Transverse colon (tissue), 4 donors: ENCODE results near the gene PLA2G4E. TPM values are rescaled to one million over a fixed set of nuclear protein-coding genes. Genes with fewer than 3 reads are reported as not detected.

Experiments
- DNase-seq: peaks from one replicate; pipeline ENCODE4 v3.0.0-alpha.2; 2019
- H3K27ac ChIP-seq, 4 donors: fragments of 200-600 bp; sonication (generic); 2 replicates each; pipeline ENCODE4 v1.5.1; 2016 to 2018; ENCODE audit warnings: inconsistent platforms in 4 of 4
- H3K27me3 ChIP-seq: fragments of 200-600 bp; sonication (generic); 2 replicates; pipeline ENCODE4 v1.5.1; 2017; ENCODE audit warnings: inconsistent platforms
- H3K36me3 ChIP-seq, 4 donors: fragments of 200-600 bp; sonication (generic); 2 replicates each; pipeline ENCODE4 v1.5.1; 2017 to 2019; ENCODE audit warnings: inconsistent platforms in 4 of 4
- H3K4me1 ChIP-seq, 4 donors: fragments of 200-600 bp; sonication (generic); 2 replicates each; pipeline ENCODE4 v1.5.1; 2017 to 2020; ENCODE audit warnings: inconsistent platforms in 4 of 4
- H3K4me3 ChIP-seq, 4 donors: fragments of 200-600 bp; sonication (generic); 1 replicate in 1 of 4; 2 replicates in 3 of 4; pipeline versions ENCODE4 v1.5.1 to v1.6.1; 2017 to 2019; ENCODE audit warnings: inconsistent platforms in 4 of 4
- H3K9me3 ChIP-seq, 2 donors: fragments of 200-600 bp; sonication (generic); 2 replicates each; pipeline ENCODE4 v1.5.1; 2017 to 2019; ENCODE audit warnings: inconsistent platforms in 2 of 2
- EP300 ChIP-seq: sonication (generic); formaldehyde crosslinking; IDR thresholded peaks from one replicate; pipeline ENCODE4 v1.6.1; 2017; ENCODE audit warnings: antibody characterized with exemption, low read depth
- POLR2A ChIP-seq: fragments of 450-650 bp; IDR thresholded peaks from one replicate; pipeline ENCODE4 v1.6.1; 2016; ENCODE audit warnings: antibody characterized with exemption, mild to moderate bottlenecking, moderate library complexity
- POLR2AphosphoS5 ChIP-seq, 3 donors: sonication (generic); formaldehyde crosslinking; IDR thresholded peaks; one replicate each; pipeline ENCODE4 v1.6.1; 2016; ENCODE audit warnings: antibody characterized with exemption in 3 of 3
- WGBS, 2 donors: methylation state at CpG; one replicate each; pipeline ENCODE4 v1.1.5; 2018; ENCODE audit warnings: low coverage in 1 of 2; 5-methylcytosine and 5-hydroxymethylcytosine counted together
- in situ Hi-C, 4 donors: fragments of 200-750 bp; cut with MboI; loops; one replicate each; pipeline versions ENCODE4 v1.15.0 to v1.15.1; 2017; ENCODE audit warnings: low sequenced_read_pairs in 3 of 4, low pct_ligation_motif_present in 1 of 4, low pct_unique_long_range_greater_than_20kb in 1 of 4
- intact Hi-C: fragments of 100-400 bp; cut with DNase I; formaldehyde crosslinking; loops from one replicate; pipeline ENCODE4 v1.15.1; 2023; ENCODE audit warnings: low total_unique reads
- total RNA-seq, 4 donors: library from RNA; depleted of rRNA; stranded (reverse); fragments of >200 nt; gene quantifications; one replicate each; pipeline ENCODE4 v1.1.0, GENCODE V29; 2016
- TF ChIP-seq, protein P1 (sequence below), 5 experiments: fragments of 200-600 bp in 3 of 5; fragments of 450-650 bp in 2 of 5; sonication (generic) in 3 of 5; IDR thresholded peaks; 1 replicate in 2 of 5; 2 replicates in 3 of 5; pipeline ENCODE4 v1.5.1; 2016 to 2017; ENCODE audit warnings: antibody characterized with exemption in 5 of 5, inconsistent platforms in 3 of 5, mild to moderate bottlenecking in 2 of 5, moderate library complexity in 1 of 5

PLA2G4E gene
- total RNA-seq, 4 donors from 2014 or later, result 0.32 TPM; not detected in 3

DNA sequence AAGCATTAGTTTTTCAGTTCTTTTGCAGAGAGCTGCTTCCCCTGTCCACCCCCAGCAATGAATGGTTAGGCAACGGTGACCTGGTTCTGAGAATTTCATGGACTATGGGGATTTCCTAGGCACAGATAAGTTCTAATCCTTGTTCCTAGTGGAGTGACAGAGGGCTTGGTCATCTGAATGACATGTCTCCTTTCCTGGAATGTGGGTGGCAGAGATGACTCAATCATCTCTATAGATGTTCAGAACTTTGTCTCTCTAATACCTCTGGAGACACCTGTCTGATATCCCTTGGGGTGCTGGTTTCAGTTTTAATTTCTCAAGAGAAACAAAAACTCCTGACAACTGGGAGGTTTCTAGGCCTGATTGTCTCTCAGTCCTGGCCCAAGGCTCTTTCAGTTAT, 10.4 kb downstream of the PLA2G4E start:
- H3K9me3 ChIP-seq, result no peaks in the 10 kb centered on the region
- intact Hi-C loops (no loop called here), in situ Hi-C loops (no loop called here)
- peak overlapping the region in 1 of 4 donors; percentile 37 for H3K27ac ChIP-seq
- no peaks in the 10 kb centered on the region for H3K27me3 ChIP-seq
- no peak overlapping the region for H3K4me3 ChIP-seq
- TF ChIP-seq, protein P1, sequence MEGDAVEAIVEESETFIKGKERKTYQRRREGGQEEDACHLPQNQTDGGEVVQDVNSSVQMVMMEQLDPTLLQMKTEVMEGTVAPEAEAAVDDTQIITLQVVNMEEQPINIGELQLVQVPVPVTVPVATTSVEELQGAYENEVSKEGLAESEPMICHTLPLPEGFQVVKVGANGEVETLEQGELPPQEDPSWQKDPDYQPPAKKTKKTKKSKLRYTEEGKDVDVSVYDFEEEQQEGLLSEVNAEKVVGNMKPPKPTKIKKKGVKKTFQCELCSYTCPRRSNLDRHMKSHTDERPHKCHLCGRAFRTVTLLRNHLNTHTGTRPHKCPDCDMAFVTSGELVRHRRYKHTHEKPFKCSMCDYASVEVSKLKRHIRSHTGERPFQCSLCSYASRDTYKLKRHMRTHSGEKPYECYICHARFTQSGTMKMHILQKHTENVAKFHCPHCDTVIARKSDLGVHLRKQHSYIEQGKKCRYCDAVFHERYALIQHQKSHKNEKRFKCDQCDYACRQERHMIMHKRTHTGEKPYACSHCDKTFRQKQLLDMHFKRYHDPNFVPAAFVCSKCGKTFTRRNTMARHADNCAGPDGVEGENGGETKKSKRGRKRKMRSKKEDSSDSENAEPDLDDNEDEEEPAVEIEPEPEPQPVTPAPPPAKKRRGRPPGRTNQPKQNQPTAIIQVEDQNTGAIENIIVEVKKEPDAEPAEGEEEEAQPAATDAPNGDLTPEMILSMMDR (IDR thresholded peaks at IDR 0.05), result no peak
- TF ChIP-seq POLR2A, result no peak
- no peak for TF ChIP-seq POLR2AphosphoS5 (IDR thresholded peaks at IDR 0.05)
- no peak for TF ChIP-seq EP300
- WGBS, 2 donors, result 4 to 80% methylated on average over 1 of the region's 1 CpG
- no peaks in the 10 kb centered on the region for H3K36me3 ChIP-seq
- H3K4me1 ChIP-seq, result peaks cover 0 to 13% (median 10%) of the 10 kb centered on the region in 4 donors
- DNase-seq, result no peak

DNA sequence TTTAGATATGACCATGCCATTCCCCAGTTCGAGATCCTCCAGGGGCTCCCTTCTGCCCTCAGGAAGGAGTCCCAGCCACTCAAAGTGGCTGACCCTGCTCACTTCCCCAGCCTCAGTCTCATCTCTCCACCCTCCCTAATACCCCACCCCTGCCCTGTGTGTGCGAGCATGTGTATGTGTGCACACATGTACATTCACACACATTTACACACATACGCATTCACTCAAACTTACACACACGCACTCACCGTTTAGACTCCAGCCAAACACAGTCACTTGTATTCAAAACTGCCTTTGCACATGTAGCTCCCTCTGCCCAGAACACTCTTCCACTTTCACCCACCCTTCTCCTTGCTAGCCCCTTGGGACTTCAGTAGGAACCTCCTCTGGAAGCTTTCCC, 11.4 kb downstream of the PLA2G4E start:
- in situ Hi-C loops, result no loop called here
- Histone ChIP-seq H3K27me3 (no peaks in the 10 kb centered on the region), H3K4me3 (no peak overlapping the region), H3K36me3 (no peaks in the 10 kb centered on the region), H3K9me3 (no peaks in the 10 kb centered on the region), H3K27ac (no peak overlapping the region), H3K4me1 (peaks cover 0 to 13% (median 10%) of the 10 kb centered on the region in 4 donors)
- 76 to 83% methylated on average over 1 to 5 of the region's 5 CpGs for WGBS, 2 donors
- intact Hi-C loops, result no loop called here
- TF ChIP-seq POLR2AphosphoS5 (IDR thresholded peaks at IDR 0.05) (no peak), POLR2A (no peak), EP300 (no peak)
- TF ChIP-seq, protein P1 (IDR thresholded peaks at IDR 0.05), result no peak
- no peak for DNase-seq

- no peaks in the 10 kb centered on the region for H3K27me3 ChIP-seq
- H3K4me3 ChIP-seq, result no peak overlapping the region
- TF ChIP-seq, protein P1 (IDR thresholded peaks at IDR 0.05), result no peak
- TF ChIP-seq EP300, result no peak
- TF ChIP-seq POLR2A, result no peak
- TF ChIP-seq POLR2AphosphoS5 (IDR thresholded peaks at IDR 0.05), result no peak
- H3K4me1 ChIP-seq, result peaks cover 0 to 13% (median 10%) of the 10 kb centered on the region in 4 donors
- intact Hi-C loops, result no loop called here
- in situ Hi-C loops, result no loop called here
- H3K36me3 ChIP-seq, result no peaks in the 10 kb centered on the region
- no peaks in the 10 kb centered on the region for H3K9me3 ChIP-seq
- DNase-seq, result no peak
- H3K27ac ChIP-seq, result no peak overlapping the region
Measured at GRCh38 chr15:42009022-42009421, 11.8 kb downstream of the PLA2G4E start.

GRCh38 chr15:42007386-42007785, 13.5 kb downstream of the PLA2G4E start:
- TF ChIP-seq POLR2A, result no peak
- TF ChIP-seq, protein P1 (IDR thresholded peaks at IDR 0.05), result no peak
- no peak for TF ChIP-seq EP300
- TF ChIP-seq POLR2AphosphoS5 (IDR thresholded peaks at IDR 0.05), result no peak
- in situ Hi-C loops, result no loop called here
- H3K4me1 ChIP-seq, result peaks cover 0 to 9% (median 7%) of the 10 kb centered on the region in 4 donors
- H3K4me3 ChIP-seq, result no peak overlapping the region
- DNase-seq, result no peak
- no peaks in the 10 kb centered on the region for H3K9me3 ChIP-seq
- 84% methylated on average over 1 of the region's 1 CpG; no CpG with 5 or more reads in 1 of the 2 donors for WGBS, 2 donors
- no peaks in the 10 kb centered on the region for H3K27me3 ChIP-seq
- H3K27ac ChIP-seq, result no peak overlapping the region
- no peaks in the 10 kb centered on the region for H3K36me3 ChIP-seq
- intact Hi-C loops, result no loop called here
